ENCODE measurements around the gene SYTL5.

SYTL5 gene

GRCh38 chrX:38087594-38087993 is 81.2 kb downstream of the SYTL5 start:
- CTCF ChIA-PET: interaction anchor here (0.6 to 1.1 kb wide), 2 partner anchors 155 to 515 kb away, joined by 3 to 4 read pairs; no protein-coding TSS in a partner anchor
- H3K27ac ChIP-seq: no peak overlapping the region
- POLR2A ChIA-PET (ENCODE audit: low non-redundant PET): no interaction called here
- no peak for DNase-seq (ENCODE audit: low spot score)
- TF ChIP-seq CTCF (conservative IDR thresholded peaks at IDR 0.05; ENCODE audit: low read depth): no peak

GRCh38 chrX:38089173-38089982 is 83.0 kb downstream of the SYTL5 start:
- CTCF ChIA-PET: no interaction called here
- POLR2A ChIA-PET (ENCODE audit: low non-redundant PET): no interaction called here
- TF ChIP-seq CTCF (conservative IDR thresholded peaks at IDR 0.05; ENCODE audit: low read depth): no peak

GRCh38 chrX:38095971-38096529 is 89.7 kb downstream of the SYTL5 start:
- no peak for TF ChIP-seq CTCF (conservative IDR thresholded peaks at IDR 0.05; ENCODE audit: low read depth)
- ChIA-PET CTCF (no interaction called here), POLR2A (ENCODE audit: low non-redundant PET) (no interaction called here)
- H3K27ac ChIP-seq: no peak overlapping the region
- peak; percentile 22 for DNase-seq (ENCODE audit: low spot score)

More at GRCh38 chrX:38089173-38089982, 83.0 kb downstream of the SYTL5 start:
- DNase-seq (ENCODE audit: low spot score): no peak
- no peak overlapping the region for H3K27ac ChIP-seq

GRCh38 chrX:38099688-38100087 is 93.3 kb downstream of the SYTL5 start:
- CTCF ChIA-PET: no interaction called here
- POLR2A ChIA-PET (ENCODE audit: low non-redundant PET): no interaction called here
- no peak overlapping the region for H3K27ac ChIP-seq
- DNase-seq (ENCODE audit: low spot score): no peak
- no peak for TF ChIP-seq CTCF (conservative IDR thresholded peaks at IDR 0.05; ENCODE audit: low read depth)

- TF ChIP-seq CTCF (conservative IDR thresholded peaks at IDR 0.05; ENCODE audit: low read depth): no peak
- CTCF ChIA-PET: no interaction called here
- DNase-seq (ENCODE audit: low spot score): no peak
- no peak overlapping the region for H3K27ac ChIP-seq
- POLR2A ChIA-PET (ENCODE audit: low non-redundant PET): no interaction called here
These were observed 95.9 kb downstream of the SYTL5 start for GRCh38 chrX:38102240-38102639.

- no peak overlapping the region for H3K27ac ChIP-seq
- ChIA-PET CTCF (no interaction called here), POLR2A (ENCODE audit: low non-redundant PET) (no interaction called here)
- no peak for DNase-seq (ENCODE audit: low spot score)
- TF ChIP-seq CTCF (conservative IDR thresholded peaks at IDR 0.05; ENCODE audit: low read depth): no peak
These were observed 96.5 kb downstream of the SYTL5 start for GRCh38 chrX:38102875-38103274.
